Subcutaneous adipose tissue (tissue), 4 donors: ENCODE data around the gene ZNF117. TPM values are rescaled to one million over a fixed set of nuclear protein-coding genes. Genes with fewer than 3 reads are reported as not detected.

Source experiments
- CTCF ChIP-seq: fragments of 450-650 bp; IDR thresholded peaks from one replicate; pipeline ENCODE4 v1.5.1; 2016; ENCODE audit warnings: low read depth, mild to moderate bottlenecking, control low read depth, antibody characterized with exemption, moderate library complexity
- small RNA-seq: library from RNA; depleted of rRNA; stranded (forward); fragments of <200 nt; gene quantifications from one replicate; pipeline ENCODE3, GENCODE V24; 2016
- total RNA-seq, 4 donors: library from RNA; depleted of rRNA; stranded (reverse); fragments of >200 nt; gene quantifications; one replicate each; pipeline ENCODE4 v1.1.0, GENCODE V29; 2016

ZNF117 gene
- total RNA-seq, 4 donors from 2014 or later = 51.2 to 89.6 (median 71.6) TPM

GRCh38 chr7:64945503-64946175 is 45.2 kb downstream of the ZNF117 start:
- no peak for TF ChIP-seq CTCF

GRCh38 chr7:64938540-64938939 is 52.3 kb downstream of the ZNF117 start:
- TF ChIP-seq CTCF = no peak

GRCh38 chr7:64934478-64934877 is 56.4 kb downstream of the ZNF117 start:
- no peak for TF ChIP-seq CTCF

Small RNAs within 50 kb of the gene (small RNA-seq; reads per million reads assigned to genes)
- not detected for gene RNU6-1229P

Other genes with a start within 250 kb of the ZNF117 start
- 10 to 100 TPM; 11.2 to 14.9 (median 12.7) TPM for gene ZNF138, start 196.6 kb downstream of the ZNF117 start, total RNA-seq
- 1 to 10 TPM; 4.4 to 8.1 (median 6.8) TPM for gene ZNF273, start 87.8 kb downstream of the ZNF117 start, total RNA-seq
- gene ERV3-1, start 15.7 kb upstream of the ZNF117 start, total RNA-seq = 100 to 1,000 TPM in 1 of 4 donors, 10 to 100 TPM in 3; 57.8 to 113 (median 73.2) TPM